ENCODE results near the gene XRRA1.
"Not testable (repeated sequence)": the region's sequence is repeated elsewhere in the genome, so short reads cannot be mapped to it uniquely, and the experiment has no call there.

The XRRA1 gene

GRCh38 chr11:74948898-74949752 lies at the start of gene XRRA1, which contains the start of gene SPCS2:
Gene XRRA1, minus strand, starts transcription at chr11:74949091. Its CDS starts 8,213 bp downstream, at chr11:74940878.
Gene SPCS2, plus strand, starts transcription at chr11:74949266. Its CDS starts 20 bp downstream, at chr11:74949286.
- DNase-seq (ENCODE audit: low spot score), result peak; percentile 98

DNA sequence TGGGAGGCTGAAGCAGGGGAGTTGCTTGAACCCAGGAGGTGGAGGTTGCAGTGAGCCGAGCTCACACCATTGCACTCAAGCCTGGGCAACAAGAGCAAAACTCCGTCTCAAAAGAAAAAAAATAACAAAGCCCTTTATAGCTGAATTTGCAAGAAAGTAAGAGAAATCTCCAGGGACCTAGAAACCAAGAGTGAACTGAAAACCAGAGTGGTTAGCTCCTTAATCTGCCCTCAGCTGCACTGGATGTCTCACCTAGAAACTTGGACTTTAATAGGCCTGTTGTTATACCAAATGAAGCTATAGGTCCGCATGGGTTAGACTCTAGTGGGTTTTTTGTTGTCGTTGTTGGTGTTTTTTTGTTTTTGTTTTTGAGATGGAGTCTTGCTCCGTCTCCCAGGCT lies 44.0 kb upstream of the XRRA1 start:
- DNase-seq (ENCODE audit: low spot score), result no peak

DNA sequence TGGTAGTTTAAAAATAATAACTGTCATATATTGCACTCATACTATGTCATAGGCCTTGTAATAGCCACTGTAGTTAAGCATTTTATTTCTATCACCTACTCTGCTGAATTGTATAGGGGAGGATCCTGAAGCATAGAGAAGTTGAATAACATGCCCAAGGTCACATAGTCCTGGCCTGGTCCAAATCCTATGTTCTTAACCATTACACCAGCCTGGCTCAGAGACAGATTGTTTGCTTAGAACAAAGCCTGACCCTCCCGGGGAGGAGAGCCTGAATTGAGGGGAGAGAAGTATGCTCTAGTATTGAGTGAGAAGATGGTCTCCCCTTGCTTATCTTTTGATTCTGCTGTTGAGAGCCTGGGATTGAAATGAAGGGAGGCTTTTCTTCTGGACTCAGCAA lies 42.0 kb upstream of the XRRA1 start:
- DNase-seq (ENCODE audit: low spot score), result no peak

GRCh38 chr11:74990150-74990549 lies 41.3 kb upstream of the XRRA1 start:
- not testable (repeated sequence) for DNase-seq (ENCODE audit: low spot score)

- no peak for DNase-seq (ENCODE audit: low spot score)
Observed at GRCh38 chr11:74989260-74989638, 40.4 kb upstream of the XRRA1 start.

GRCh38 chr11:74988541-74989259 lies 39.8 kb upstream of the XRRA1 start, which contains the start of gene NEU3:
Gene NEU3, plus strand, starts transcription at chr11:74988933. Its CDS starts 128 bp downstream, at chr11:74989061.
- peak; percentile 87 for DNase-seq (ENCODE audit: low spot score)

- no peak for DNase-seq (ENCODE audit: low spot score)
Observed at GRCh38 chr11:74984730-74985129, 35.8 kb upstream of the XRRA1 start.

DNA sequence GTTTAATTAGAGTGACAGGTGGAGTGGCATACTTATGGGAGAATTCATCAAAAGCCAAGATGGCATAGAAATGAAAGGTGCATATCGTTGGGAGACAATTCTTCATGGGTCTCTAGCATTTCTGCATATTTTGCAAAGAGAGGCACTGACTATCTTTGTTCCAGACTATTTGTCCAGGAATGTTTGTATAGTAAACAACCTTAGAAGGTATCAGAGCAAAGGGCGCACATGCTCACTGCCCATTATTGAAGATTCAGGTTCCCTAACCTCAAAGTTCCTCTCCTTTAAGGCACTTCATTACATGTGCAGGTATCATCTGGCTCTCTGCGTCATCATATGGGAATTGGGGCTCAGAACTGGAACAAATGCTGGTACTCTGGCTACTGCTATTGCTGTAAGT lies 35.2 kb upstream of the XRRA1 start:
- no peak for DNase-seq (ENCODE audit: low spot score)

- DNase-seq (ENCODE audit: low spot score), result no peak
Observed at GRCh38 chr11:74981888-74982287, 33.0 kb upstream of the XRRA1 start.

DNA sequence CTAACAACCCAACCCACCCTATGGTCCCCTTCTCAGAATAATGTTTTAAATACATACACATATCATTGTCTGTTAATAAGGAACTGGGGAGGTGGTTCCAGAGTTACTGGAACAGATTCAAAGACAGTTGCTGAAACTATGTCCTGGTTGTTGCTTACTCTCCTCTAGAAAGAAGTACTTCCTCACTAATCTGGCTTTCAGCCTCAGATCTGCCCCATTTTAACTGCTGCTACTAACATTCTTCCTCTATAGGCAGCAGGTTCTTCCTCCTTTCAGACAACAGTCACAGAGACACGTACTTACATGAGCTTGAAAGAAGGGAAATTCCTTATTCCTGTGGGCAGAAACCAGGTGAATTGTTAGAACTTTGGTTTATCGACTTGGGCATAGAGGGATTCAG lies 31.7 kb upstream of the XRRA1 start:
- no peak for DNase-seq (ENCODE audit: low spot score)

DNA sequence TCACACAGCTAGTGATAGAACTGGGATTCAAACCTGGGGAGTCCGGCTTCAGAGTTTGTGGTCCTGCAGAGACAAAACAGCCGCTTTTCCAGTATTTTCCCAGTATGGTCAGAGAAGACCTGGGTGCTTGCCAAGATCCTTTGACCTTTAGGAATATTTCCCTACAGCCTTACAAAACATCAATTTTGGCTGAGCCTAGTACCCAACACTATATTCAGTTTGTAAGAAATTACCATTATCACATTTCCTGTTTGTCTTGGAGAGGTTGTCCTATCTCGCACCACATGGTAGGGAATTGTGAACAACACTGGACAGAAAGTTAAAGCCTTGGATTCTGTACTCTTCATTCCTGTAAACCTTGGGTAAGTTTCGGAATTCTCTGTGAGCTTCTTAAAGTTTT lies 29.1 kb upstream of the XRRA1 start:
- no peak for DNase-seq (ENCODE audit: low spot score)

DNA sequence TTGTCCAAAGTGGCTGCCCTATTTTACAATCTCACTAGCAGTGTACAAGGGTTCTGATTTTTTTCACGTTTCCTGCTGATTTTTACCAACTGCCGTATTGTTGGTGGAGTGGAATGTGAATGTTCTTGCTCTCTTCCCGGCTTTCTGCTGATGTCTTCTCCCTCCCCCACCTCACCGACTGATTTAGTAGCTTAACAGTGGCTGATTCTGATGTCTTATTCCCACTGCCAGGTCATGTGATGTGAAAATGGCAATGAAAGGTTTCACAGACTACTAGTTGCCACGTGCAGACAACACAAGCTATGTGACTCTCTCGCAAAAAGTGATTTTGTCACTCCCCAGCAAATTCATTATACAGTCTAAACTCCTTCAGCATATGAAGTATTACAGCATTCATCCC lies 22.5 kb upstream of the XRRA1 start:
- no peak for DNase-seq (ENCODE audit: low spot score)

GRCh38 chr11:74970852-74971395 lies 22.0 kb upstream of the XRRA1 start:
- DNase-seq (ENCODE audit: low spot score), result no peak

DNA sequence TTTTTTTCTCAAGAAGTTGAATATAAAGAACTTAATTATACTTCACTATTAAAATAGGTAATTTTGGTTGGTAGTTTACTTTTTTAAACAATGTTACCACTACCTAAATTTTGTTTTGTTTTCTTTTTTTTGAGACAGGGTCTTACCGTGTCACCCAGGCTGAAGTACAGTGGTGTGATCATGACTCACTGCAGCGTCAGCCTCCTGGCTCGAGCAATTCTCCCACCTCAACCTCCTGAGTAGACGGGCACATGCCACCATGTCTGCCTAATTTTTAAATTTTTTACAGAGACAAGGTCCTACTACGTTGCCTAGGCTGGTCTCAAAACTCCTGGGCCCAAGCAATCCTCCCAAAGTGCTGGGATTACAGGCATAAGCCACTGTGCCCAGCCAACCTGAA lies 17.8 kb upstream of the XRRA1 start:
- DNase-seq (ENCODE audit: low spot score), result no peak

DNA sequence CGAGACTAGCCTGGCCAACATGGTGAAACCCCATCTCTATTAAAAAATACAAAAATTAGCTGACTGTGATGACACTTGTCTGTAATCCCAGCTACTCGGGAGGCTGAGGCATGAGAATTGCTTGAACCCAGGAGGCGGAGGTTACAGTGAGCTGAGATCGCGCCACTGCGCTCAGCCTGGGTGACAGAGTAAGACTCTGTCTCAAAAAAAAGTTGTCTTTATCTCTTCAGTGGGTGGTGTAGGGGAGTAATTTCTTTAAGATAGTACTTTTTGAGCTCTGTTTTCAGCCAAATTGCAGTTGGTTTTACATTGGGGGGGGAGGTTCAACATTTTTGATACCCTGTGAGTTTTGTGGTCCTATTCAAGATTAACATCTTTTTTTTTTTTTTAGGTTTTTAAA lies 11.2 kb upstream of the XRRA1 start:
- DNase-seq (ENCODE audit: low spot score), result not testable (repeated sequence)

GRCh38 chr11:74957937-74958629 lies 9.2 kb upstream of the XRRA1 start:
- DNase-seq (ENCODE audit: low spot score), result no peak

DNA sequence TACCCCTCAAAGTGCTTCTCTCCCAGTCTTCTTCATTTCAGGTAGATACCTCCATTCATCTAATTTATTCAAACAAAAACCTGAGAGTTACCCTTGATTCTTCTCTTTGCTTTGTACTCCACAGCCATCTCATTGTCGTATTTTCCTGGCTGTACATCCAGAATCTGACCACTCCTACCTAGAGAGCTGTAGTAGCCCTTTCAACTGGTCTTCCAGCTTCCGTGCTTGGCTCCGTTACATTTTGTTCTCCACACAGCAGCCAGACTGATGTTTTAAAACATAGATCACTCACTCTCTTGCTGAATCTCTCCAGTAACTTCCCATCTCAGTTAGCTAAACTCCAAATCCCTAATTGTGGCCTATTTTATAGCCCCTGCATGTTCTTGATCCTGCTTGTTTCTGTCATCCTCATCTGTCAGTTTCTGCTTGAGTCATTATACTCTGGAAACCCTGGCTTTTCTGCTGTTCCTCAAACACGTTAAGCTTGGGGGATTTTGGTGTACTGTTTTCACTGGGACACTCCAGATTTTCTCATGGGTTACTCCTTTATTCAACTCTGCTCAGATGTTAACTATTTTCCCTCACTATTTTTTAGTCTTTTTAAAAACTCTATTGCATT lies 7.6 kb upstream of the XRRA1 start:
- no peak for DNase-seq (ENCODE audit: low spot score)

- DNase-seq (ENCODE audit: low spot score), result no peak
Observed at GRCh38 chr11:74954199-74954598, 5.3 kb upstream of the XRRA1 start.

DNA sequence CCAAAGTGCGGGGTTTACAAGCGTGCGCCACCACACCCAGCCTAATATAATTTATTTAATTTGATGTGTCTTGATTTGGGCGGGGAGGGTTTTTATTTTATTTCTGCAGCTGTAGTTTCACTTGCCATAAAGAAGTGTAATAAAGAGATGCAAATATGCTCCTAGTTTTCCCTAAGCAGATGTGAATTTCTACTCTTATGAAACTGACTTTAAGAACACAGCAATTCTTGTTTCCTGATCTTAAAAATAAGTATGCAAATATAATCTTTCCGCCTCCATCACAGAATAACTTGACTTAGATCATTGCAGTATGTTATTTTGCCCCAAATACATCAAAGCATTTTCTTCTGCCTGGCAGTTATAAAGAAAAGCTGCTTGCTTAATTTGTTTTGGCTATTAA lies 4.6 kb upstream of the XRRA1 start:
- DNase-seq (ENCODE audit: low spot score), result no peak

DNA sequence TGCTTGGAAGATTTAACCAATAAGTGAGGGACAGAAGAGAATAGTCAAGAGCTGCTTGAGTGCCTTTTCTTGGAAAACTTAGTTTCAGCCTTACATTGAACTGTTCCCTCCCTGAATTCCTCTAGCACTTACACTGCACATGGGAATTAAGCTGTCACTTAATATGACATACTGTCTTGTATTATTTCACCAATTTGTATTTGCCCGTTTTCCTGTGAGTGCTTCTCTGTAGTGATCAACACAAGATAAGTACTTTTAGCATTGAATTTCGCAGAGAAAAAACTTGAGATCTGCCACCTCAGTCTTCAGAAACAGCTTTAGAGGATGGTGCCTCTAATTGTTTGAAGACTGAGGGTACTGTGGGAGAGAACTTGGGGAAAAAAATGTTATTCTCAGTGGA lies 3.9 kb upstream of the XRRA1 start:
- no peak for DNase-seq (ENCODE audit: low spot score)

GRCh38 chr11:74951226-74951625 lies 2.3 kb upstream of the XRRA1 start:
- DNase-seq (ENCODE audit: low spot score), result no peak

Data from cerebellar cortex (tissue), 1 donor.